ENCODE data around the gene SPATA31C1. TPM values are rescaled to one million over a fixed set of nuclear protein-coding genes. Genes with fewer than 3 reads are reported as not detected.
"Not testable (repeated sequence)": the region's sequence is repeated elsewhere in the genome, so short reads cannot be mapped to it uniquely, and the experiment has no call there.

Gene SPATA31C1
- not detected in 2 replicates for total RNA-seq (2014; rRNA removed; shearing (Covaris generic))

DNA sequence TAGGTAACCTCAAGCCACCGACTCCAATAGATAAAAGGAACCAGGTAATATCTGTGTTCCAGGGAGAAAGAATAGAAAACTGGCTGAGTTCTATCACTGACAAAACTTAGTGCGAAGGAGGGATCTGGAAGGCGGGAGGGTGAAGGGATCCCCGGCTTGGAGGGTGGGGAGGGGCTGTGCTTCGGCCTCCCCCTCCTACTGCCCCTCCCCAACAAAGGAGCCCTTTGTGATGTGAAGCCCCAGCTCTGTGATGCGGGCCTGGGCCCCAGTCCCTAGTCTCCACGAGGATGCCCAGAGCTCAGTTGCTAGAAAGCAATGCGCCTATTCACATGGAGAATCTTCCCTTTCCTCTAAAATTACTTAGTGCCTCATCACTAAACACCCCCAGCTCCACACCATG lies at the start of gene SPATA31C1:
SPATA31C1 (plus strand) TSS at position 301 of the 400 bp plus-strand sequence.
- DNase-seq (ENCODE audit: low read depth), result not testable (repeated sequence)

DNA sequence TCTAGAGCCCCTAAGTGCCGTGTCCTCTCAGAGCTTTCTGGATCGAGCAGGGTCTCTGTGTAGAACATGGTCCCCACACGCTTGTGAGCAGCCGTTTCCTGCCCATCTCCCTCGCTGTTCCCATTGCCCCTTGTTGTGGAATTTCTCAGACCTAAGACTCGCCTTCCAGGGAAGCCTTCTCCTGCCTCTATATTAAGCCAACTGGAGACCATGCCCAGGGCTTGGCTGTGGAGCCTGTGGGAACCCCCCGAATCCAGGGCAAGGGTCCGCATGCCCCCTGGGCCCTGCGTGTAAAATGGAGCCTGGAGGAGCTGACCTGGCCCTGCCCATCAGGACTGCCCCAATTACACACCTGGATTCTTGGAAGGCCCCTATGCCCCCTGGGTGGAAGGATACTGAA lies 49.6 kb upstream of the SPATA31C1 start:
- no peak for DNase-seq (ENCODE audit: low read depth)

DNA sequence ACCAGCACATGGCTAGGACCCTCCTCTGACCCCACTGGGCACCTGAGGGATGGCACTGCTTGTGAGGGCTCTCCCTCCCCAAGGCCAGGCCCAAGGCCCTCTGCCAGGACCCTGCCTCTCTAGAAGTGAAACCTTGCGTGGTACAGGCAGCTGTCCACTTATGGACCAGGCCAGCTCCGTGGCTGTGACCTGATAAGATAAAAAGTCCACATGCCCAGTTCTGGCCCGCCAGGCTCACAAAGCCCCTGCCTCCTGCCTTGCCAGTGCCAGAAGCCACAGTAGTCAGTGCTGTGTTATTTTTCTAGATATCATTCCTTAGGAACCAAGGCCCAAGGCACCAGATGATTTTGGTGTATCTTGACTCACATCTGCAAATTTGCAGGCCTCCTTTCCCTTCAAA lies 49.1 kb upstream of the SPATA31C1 start:
- DNase-seq (ENCODE audit: low read depth), result no peak

DNA sequence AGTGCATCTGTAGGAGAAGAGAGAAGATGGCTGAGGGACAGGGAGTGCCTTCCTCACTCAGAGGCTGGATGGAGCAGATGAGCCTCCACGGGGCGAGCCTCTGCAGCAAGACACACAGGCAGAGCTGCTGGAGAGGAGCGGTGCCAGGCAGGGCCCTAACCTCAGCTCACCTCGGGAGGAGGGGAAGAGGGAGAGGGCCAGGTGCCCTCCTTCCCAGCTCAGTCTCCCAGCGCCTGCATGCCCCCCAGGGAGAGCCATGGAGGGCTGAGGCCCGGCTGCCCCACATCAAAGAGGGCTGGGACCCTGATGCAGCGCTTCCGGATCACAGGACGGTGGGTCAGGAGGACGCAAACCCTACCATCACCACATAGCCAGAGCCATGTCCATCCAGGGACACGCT lies 48.7 kb upstream of the SPATA31C1 start:
- no peak for DNase-seq (ENCODE audit: low read depth)

DNA sequence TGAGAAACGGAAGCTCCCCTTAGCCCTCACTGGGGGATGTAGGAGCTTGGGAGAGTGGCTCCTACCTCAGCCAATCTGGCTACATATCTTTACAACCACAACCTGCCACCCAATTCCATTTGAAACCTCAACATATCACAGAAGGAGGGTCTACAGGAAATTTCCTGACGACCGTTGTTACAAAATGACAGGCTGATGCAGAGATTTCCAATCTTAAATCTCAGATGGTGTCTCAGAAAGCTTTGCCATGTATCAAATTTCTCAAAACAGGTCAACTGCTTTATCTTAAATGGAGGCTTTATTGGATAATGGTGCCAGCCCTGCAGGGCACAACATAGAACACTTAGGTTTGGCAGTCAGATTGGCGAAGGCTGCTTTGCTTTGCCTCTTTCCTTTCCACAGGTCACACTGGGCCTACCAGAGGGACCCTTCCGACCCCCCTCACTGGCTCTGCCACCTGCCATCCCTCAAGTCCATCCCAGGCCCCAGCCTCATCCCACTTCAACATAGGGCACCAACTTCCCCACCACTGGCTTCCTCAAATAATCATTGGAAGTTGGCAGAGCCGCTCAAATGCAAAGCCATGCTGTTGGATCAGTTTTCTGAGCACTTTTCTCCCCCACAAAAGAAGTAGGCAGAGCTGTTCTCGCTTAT lies 46.2 kb upstream of the SPATA31C1 start:
- no peak for DNase-seq (ENCODE audit: low read depth)

DNA sequence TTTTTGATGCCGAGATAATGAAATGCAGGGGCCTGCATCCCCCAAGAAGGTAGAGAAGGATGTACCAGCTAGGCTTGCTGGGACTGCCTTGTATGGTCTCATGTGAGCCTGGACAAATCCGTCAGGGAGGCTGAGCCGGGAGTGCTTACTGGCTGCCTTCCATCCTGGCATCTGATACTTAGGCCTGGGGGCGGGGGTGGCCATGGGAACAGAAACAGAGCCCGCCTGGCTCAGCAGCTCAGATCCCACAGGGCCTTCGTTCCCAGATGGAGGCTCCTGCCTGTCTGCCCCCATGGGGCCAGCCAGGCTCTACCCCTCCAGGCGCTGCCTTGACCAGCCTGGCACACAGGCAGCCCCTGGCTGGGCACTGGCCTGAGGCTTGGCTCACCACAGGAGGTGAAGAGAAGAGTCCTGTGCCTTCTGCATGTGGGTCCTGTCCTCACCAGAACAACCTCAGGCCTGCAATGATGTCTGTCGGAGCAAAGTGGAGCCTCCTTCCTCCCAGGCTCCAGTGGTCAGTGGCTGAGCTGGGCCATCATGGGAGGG lies 45.6 kb upstream of the SPATA31C1 start:
- peak; percentile 70 for DNase-seq (ENCODE audit: low read depth)

DNA sequence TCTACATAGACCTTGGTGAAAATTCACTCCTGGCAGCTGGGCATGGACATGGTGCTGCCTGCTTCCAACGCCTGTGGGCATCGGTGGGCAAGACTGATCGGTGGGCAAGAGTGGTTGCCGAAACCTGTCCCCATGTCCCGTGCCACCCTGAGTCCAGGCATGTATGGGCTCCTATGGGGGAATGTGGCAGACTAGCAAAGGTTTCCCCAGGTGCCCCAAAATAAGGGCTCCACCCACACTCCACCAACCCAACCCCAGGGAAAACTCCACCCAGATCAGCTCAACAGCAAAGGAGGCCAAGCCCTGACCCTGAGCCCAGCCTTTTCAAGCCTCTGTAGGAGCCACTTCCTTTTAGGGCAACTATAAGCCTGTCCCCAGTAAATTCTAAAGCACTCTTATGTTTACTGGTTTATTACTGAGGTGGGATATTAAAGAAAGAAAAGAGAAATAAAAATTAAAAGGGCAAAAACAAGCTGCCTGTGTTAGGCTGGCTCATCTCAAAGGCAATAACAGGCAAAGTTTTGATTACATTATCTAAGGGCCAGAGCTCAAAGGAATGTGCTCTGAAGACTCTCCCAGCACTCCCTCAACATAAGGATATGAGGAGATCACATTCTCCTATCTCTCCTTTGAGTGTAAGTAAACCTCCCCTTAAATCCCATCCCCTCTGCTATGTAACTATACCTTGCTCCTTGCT lies 44.0 kb upstream of the SPATA31C1 start:
- no peak for DNase-seq (ENCODE audit: low read depth)

DNA sequence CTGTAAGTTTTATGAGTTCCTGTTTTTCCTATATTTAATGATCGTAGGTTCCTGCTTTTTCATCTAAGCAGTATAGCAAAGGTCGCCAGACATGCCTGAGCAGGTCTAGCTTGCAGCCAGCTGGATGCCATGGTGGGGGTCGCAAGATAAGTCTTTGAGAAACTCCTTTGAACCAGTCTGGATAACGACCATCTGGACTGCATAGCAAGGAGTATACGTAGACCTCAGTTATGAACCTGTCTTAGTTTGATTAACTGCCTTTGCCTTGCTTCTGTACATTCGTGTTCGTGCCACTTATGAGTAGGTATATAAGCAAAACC lies 43.5 kb upstream of the SPATA31C1 start:
- DNase-seq (ENCODE audit: low read depth), result no peak

DNA sequence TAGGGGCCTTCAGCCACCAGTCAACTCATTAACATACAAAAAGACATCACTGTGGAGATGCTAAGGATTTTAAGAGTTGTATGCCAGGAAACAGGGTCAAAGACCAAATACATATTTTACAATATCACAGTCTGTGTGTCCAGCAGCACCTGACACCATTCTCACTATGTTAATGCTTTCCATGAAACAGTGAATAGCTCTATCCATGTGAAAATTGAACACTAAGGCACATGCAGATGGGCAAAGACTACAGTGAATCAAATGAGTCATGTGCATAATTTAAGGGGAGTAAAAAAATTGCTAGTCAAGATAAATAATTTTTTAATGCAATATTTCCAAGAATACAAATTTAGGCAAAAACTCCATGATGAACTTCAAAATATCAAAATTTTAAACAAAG lies 42.7 kb upstream of the SPATA31C1 start:
- DNase-seq (ENCODE audit: low read depth), result no peak

DNA sequence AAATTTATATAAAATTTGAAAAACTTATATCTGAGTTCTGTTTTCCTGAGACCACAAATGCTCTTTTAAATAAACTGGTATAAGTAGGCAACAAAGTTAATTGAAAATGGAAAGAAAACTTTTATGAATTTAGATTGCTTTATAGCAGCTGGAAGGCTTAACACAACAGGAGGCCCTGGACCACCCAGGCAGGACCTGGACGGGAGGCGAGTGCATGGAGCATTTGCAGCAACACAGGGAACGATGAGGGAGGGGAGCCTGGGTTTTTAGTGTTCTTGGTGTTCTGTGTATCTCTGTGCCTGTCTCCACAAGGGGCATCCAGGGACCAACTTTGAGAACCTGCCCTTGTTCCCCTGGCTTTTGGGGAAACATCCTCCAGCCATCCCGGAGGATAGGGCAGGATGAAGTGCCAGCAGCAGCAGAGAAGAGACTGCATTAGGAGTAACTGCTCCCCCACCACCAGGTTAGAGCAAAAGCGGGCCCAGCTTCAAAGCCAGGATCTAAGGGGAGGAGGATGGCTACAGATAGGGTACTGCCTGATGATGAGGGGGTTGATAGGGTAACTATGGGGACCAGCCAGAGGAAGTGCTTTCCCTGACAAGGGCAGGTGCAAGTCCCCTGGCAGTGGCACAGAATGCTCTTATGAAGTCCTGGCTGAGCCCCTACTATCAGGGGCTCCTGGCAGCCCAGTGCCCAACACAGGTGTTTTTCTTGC lies 41.8 kb upstream of the SPATA31C1 start:
- DNase-seq (ENCODE audit: low read depth), result no peak

DNA sequence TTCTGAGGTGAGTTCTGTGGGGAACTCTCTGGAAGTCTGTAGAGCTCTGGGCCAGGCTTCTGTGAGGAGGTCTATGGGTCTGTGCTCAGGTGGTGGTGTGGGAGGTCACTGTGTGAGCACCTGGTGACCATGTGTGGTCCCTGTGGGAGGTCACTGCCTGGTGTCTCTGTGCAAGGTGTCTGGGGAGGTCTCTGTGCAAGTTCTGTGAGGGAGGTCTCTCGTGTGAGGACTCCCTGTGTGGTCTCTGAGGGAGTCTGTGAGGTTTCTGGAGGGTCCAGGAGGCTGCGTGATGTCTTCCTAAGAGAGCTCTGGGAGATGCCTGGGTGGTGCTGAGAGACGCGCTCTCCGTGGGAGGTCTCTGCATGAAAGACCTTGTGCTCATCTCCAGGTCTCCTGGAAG lies 41.1 kb upstream of the SPATA31C1 start:
- DNase-seq (ENCODE audit: low read depth), result no peak

DNA sequence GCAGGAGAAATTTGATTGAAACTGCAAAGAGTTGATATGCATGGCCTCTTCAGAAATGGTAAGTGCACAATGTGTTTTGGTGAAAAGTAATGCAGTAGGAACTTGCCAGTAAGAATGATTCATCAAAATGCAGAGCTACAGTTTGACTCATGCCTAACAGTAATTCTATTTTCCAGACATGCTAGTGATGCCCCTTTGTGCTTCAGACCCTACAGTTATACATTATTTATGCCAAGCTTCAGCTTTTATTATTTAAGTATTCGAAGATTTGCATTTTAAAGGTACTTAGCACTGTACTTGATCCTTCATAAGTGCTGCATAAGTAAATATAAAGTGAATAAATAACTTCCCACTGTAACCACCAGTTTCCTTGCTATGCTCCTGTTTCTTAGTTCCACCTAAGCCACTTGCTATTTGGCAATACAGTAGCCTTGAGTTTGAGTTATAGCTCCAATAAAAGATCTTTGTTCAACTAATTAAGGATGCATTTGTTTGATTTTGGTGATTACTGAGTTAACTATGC lies 38.7 kb upstream of the SPATA31C1 start:
- peak; percentile 67 for DNase-seq (ENCODE audit: low read depth)

DNA sequence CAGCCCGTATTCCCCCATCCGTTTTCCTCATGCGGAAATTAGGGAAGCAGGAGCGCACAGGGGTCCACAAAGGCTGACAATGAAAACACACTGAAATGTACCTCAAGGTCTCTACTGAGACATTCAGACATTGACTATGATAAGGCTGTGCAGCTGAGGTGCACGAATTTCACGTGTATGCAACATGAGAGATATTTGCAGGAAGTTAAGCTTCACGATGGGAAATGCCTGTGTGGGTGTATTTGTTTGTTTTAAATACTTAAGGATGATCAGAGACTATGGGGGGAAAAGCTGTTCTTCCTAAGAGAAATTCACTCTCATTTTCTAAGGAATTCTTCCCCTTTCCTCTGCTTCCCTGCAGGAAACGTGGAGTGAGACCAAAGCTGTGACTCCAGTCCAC lies 37.6 kb upstream of the SPATA31C1 start:
- no peak for DNase-seq (ENCODE audit: low read depth)

DNA sequence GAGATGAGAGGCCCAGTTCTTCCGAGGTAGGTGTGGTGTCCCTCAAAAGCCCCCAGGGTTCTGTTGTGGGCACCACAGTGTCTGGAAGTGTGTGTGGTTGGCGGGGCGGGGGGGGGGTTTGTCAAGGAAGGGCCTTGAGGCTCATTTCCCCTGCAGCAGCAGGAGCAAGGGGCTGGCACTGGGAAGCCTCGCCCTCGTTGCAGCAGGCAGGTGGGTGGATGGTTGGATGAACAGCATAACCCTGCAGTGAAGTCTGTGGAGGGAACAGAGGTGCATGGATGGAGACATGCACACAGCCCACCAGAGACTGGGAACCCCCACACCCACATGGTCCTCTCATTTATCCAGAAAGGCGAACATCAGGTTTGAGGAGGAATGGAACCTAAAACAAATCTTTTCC lies 37.1 kb upstream of the SPATA31C1 start:
- no peak for DNase-seq (ENCODE audit: low read depth)

DNA sequence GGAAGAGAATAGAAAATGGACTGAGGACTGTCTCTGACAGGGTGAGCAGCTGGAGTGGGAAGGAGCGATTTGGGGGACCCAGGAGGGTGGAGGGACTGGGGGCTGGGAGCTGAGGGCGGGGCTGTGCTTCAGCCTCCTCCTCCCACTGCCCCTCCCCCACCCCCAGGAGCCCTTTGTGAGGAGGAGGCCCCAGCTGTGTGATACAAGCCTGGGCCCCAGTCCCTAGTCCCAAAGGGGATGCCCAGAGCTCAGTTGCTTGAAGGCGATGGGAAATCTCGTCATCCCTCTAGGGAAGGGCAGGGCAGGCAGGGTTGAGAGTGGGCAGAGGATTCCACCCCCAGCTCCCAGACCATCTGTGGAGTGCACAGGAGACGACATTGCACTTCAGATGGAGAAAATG lies 35.1 kb upstream of the SPATA31C1 start, which contains the start of gene SPATA31E1:
SPATA31E1 (plus strand) TSS at position 251 of the 400 bp plus-strand sequence; CDS start at position 266, 15 bp downstream.
- DNase-seq (ENCODE audit: low read depth), result no peak

DNA sequence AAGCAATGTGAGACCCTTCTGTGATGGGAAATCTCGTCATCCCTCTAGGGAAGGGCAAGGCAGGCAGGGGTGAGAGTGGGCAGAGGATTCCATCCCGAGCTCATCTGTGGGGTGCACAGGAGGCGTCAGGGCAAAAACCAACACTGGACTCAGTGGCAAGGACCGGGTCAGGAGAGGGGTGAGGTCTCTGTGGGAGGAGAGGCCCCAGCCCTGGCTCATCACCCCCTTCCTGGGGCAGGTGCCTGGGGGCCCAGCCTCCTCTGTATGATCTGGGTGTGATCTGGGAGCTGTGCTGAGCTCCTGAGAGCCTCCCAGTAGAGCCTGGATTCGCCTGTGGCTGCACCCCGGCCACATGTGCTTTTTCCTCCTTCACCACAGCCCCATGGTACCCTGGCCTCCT lies 34.5 kb upstream of the SPATA31C1 start:
- no peak for DNase-seq (ENCODE audit: low read depth)

DNA sequence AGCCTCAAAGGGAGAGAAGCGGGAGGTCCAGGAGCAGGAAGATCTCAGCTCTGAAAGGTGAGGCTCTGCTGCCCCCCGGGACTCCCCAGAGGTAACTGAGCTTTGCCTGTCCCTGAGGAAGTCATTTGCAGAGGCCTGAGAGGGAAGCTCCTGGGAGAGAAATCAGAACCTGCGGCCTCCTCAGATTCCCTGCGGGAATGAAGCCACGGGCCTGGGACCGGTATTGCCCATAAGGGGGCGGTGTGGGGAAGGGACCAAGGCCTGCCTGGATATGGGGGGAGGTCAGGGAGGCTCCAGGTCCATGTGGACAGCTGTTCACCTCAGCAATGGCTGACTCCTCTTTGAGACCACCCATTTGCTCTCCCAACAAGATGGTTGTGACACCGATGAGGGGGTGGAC lies 33.8 kb upstream of the SPATA31C1 start:
- no peak for DNase-seq (ENCODE audit: low read depth)

DNA sequence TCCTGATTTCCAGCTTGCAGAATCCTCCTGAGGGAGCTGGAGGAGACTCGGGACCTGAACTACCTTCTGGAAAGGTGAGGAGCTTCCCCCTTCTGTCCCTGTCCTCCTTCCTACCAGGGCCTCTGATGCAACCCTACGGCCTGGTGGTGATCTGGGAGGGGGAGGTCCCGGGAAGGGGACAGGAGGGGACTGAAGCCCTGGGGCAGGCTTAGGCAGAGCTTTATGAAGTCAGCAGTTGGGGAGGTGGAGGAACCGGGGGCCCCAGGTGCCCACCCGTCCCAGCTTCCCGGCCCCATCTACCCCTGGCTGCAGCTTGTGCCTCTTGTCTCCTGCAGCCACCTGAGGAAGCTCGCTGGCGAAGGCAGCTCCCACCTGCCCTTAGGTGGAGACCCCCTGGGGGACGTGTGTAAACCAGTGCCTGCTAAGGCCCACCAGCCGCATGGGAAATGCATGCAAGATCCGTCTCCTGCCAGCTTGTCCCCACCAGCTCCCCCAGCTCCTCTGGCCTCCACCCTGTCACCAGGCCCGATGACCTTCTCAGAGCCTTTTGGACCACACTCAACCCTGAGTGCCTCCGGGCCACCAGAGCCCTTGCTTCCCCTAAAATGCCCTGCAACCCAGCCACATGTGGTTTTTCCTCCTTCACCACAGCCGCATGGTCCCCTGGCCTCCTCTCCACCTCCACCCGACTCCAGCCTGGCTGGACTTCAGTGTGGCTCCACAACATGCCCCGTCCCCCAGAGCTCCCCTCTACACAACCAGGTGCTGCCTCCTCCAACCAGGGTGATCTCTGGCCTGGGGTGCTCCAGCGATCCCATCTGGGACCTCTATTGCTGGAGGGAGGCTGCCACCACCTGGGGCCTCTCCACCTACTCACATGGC lies 32.9 kb upstream of the SPATA31C1 start:
- DNase-seq (ENCODE audit: low read depth), result no peak

DNA sequence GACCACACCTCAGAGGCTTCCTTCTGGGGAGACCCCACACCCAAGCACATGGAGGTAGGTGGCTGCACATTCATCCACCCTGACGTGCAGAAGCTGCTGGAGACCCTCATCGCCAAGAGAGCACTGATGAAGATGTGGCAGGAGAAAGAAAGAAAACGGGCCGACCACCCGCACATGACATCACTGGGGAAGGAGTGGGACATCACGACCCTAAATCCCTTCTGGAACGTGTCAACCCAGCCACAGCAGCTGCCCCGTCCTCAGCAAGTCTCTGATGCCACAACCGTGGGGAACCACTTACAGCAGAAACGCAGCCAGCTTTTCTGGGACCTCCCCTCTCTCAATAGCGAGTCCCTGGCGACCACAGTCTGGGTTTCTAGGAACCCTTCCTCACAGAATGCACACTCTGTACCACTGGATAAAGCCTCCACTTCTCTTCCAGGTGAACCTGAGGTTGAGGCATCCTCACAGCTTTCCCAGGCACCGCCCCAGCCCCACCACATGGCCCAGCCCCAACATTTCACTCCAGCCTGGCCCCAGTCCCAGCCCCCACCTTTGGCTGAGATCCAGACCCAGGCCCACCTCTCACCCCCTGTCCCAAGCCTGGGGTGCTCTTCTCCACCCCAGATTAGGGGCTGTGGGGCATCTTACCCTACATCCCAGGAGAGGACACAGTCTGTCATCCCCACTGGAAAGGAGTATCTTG lies 32.1 kb upstream of the SPATA31C1 start:
- DNase-seq (ENCODE audit: low read depth), result no peak

DNA sequence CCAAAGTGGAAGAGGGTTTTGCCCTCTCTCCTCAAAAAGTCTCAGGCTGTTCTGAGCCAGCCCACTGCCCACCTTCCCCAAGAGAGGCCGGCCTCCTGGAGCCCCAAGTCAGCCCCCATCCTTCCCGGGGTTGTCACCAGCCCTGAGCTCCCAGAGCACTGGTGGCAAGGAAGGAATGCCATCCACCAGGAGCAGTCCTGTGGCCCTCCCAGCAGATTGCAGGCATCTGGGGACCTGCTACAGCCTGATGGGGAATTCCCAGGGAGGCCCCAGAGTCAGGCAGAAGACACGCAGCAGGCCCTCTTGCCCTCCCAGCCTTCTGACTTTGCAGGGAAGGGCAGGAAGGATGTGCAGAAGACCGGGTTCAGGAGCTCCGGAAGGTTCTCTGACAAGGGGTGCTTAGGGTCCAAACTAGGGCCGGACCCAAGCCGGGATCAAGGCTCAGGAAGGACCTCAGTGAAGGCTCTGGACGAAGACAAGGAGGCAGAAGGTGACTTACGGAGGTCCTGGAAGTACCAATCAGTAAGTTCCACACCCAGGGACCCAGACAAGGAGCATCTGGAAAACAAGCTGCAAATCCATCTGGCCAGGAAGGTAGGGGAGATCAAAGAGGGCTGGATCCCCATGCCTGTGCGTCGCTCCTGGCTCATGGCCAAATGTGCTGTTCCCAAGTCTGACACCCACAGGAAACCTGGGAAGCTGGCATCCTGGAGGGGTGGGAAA lies 31.4 kb upstream of the SPATA31C1 start:
- DNase-seq (ENCODE audit: low read depth), result no peak

Data from M059J (cell line).